Tibial artery (tissue), 4 donors: Measurements from ENCODE around the gene GLRA3.

Experiments used
- DNase-seq, 2 donors: peaks; one replicate each; pipeline ENCODE4 v3.0.0-alpha.2; 2019
- H3K27ac ChIP-seq, 2 donors: fragments of 200-600 bp; sonication (generic) in 1 of 2; 1 replicate in 1 of 2; 2 replicates in 1 of 2; pipeline ENCODE4 v1.5.1; 2018 to 2019; ENCODE audit warnings: mild to moderate bottlenecking in 1 of 2
- H3K27me3 ChIP-seq, 2 donors: fragments of 200-600 bp; sonication (generic) in 1 of 2; one replicate each; pipeline versions ENCODE4 v1.5.1 to v1.6.0; 2016 to 2019
- H3K36me3 ChIP-seq, 3 donors: fragments of 200-600 bp; sonication (generic) in 2 of 3; one replicate each; pipeline ENCODE4 v1.5.1; 2016 to 2019; ENCODE audit warnings: mild to moderate bottlenecking in 2 of 3
- H3K4me1 ChIP-seq, 4 donors: fragments of 200-600 bp; sonication (generic) in 2 of 4; 1 replicate in 3 of 4; 2 replicates in 1 of 4; pipeline ENCODE4 v1.5.1; 2016 to 2019
- H3K4me3 ChIP-seq, 2 donors: fragments of 200-600 bp; sonication (generic) in 1 of 2; 1 replicate in 1 of 2; 2 replicates in 1 of 2; pipeline ENCODE4 v1.5.1; 2018 to 2019; ENCODE audit warnings: mild to moderate bottlenecking in 2 of 2
- H3K9me3 ChIP-seq, 3 donors: fragments of 200-600 bp; sonication (generic) in 1 of 3; one replicate each; pipeline ENCODE4 v1.5.1; 2016 to 2019
- intact Hi-C: fragments of 100-400 bp; cut with DNase I; formaldehyde crosslinking; loops from one replicate; pipeline ENCODE4 v1.15.0; 2023; ENCODE audit warnings: low total_unique reads
- TF ChIP-seq, protein P1 (sequence below), 2 experiments: fragments of 200-600 bp in 1 of 2; fragments of 450-650 bp in 1 of 2; IDR thresholded peaks; one replicate each; pipeline ENCODE4 v1.5.1; 2017 to 2019; ENCODE audit warnings: antibody characterized with exemption in 2 of 2, mild to moderate bottlenecking in 1 of 2, moderate library complexity in 1 of 2

The GLRA3 gene

DNA sequence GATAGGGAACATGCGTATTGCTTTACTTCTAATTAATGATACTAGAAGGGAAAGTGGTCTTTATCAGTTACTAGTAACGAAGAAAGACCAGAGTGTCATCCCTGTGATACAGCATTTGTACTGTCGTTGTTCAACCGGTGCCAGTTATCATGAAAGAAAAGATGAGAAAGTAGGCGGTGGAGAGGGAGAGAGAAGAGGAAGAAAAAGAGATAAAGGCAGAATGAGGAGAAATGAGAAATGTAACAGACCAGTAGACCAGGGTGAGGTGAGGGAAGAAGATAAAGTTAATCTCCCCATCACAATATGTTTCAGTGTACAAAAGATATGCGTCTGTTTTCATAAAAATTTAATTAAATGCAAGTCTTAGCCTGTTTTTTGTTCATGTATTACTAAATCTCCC lies 171.6 kb downstream of the GLRA3 start:
- intact Hi-C loops: no loop called here
- Histone ChIP-seq H3K27me3 (no peaks in the 10 kb centered on the region), H3K27ac (no peak overlapping the region), H3K9me3 (no peaks in the 10 kb centered on the region), H3K4me3 (no peak overlapping the region), H3K4me1 (no peaks in the 10 kb centered on the region), H3K36me3 (no peaks in the 10 kb centered on the region)
- no peak for DNase-seq
- TF ChIP-seq, protein P1, sequence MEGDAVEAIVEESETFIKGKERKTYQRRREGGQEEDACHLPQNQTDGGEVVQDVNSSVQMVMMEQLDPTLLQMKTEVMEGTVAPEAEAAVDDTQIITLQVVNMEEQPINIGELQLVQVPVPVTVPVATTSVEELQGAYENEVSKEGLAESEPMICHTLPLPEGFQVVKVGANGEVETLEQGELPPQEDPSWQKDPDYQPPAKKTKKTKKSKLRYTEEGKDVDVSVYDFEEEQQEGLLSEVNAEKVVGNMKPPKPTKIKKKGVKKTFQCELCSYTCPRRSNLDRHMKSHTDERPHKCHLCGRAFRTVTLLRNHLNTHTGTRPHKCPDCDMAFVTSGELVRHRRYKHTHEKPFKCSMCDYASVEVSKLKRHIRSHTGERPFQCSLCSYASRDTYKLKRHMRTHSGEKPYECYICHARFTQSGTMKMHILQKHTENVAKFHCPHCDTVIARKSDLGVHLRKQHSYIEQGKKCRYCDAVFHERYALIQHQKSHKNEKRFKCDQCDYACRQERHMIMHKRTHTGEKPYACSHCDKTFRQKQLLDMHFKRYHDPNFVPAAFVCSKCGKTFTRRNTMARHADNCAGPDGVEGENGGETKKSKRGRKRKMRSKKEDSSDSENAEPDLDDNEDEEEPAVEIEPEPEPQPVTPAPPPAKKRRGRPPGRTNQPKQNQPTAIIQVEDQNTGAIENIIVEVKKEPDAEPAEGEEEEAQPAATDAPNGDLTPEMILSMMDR (IDR thresholded peaks at IDR 0.05): no peak

DNA sequence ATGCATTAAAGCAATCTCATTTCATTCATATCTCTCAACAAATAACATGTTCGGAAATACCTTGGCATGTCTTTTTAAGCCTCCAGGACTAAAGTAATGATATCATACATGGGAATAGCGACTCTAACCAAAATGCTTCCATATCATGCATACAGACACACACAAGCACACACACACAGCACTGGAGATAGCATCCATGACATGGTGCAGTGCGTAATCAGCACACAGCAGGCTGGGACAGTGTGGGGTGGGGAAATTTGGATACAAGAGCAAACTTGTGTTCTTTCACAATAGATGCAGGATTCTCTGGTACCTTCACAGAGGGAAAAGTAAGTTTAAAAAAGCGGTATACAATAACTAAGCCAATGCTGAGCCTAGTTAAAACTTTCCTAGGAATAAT lies 174.4 kb downstream of the GLRA3 start:
- Histone ChIP-seq H3K9me3 (no peaks in the 10 kb centered on the region), H3K27ac (no peak overlapping the region), H3K27me3 (no peaks in the 10 kb centered on the region), H3K4me3 (no peak overlapping the region), H3K36me3 (no peaks in the 10 kb centered on the region), H3K4me1 (no peaks in the 10 kb centered on the region)
- TF ChIP-seq, protein P1 (IDR thresholded peaks at IDR 0.05): no peak
- intact Hi-C loops: no loop called here
- no peak for DNase-seq

GRCh38 chr4:174650711-174651355 lies 178.2 kb downstream of the GLRA3 start:
- Histone ChIP-seq H3K4me3 (no peak overlapping the region), H3K36me3 (no peaks in the 10 kb centered on the region), H3K9me3 (no peaks in the 10 kb centered on the region), H3K27me3 (no peaks in the 10 kb centered on the region), H3K4me1 (no peaks in the 10 kb centered on the region), H3K27ac (no peak overlapping the region)
- no peak for DNase-seq
- TF ChIP-seq, protein P1 (IDR thresholded peaks at IDR 0.05): no peak
- intact Hi-C loops: no loop called here

GRCh38 chr4:174648812-174649211 lies 180.2 kb downstream of the GLRA3 start:
- no peaks in the 10 kb centered on the region for H3K4me1 ChIP-seq
- H3K4me3 ChIP-seq: no peak overlapping the region
- intact Hi-C loops: no loop called here
- TF ChIP-seq, protein P1 (IDR thresholded peaks at IDR 0.05): no peak
- DNase-seq: no peak
- no peaks in the 10 kb centered on the region for H3K36me3 ChIP-seq
- H3K27me3 ChIP-seq: no peaks in the 10 kb centered on the region
- no peak overlapping the region for H3K27ac ChIP-seq
- H3K9me3 ChIP-seq: no peaks in the 10 kb centered on the region

- H3K4me1 ChIP-seq: no peaks in the 10 kb centered on the region
- intact Hi-C loops: no loop called here
- no peak overlapping the region for H3K27ac ChIP-seq
These were observed 182.7 kb downstream of the GLRA3 start for GRCh38 chr4:174646326-174646725.

More at GRCh38 chr4:174646326-174646725, 182.7 kb downstream of the GLRA3 start:
- H3K4me3 ChIP-seq: no peak overlapping the region
- H3K36me3 ChIP-seq: no peaks in the 10 kb centered on the region
- no peak for DNase-seq
- no peaks in the 10 kb centered on the region for H3K27me3 ChIP-seq
- TF ChIP-seq, protein P1 (IDR thresholded peaks at IDR 0.05): no peak
- no peaks in the 10 kb centered on the region for H3K9me3 ChIP-seq
